HG03175 (cell line): Measurements from ENCODE around the gene ATP10A.
"Not testable (repeated sequence)": the region's sequence is repeated elsewhere in the genome, so short reads cannot be mapped to it uniquely, and the experiment has no call there.

Experiments
- ATAC-seq: cut with Tn5 transposase; IDR thresholded peaks from one replicate; pipeline ENCODE4 v1.9.1; 2021; ENCODE audit warnings: mild to moderate bottlenecking, moderate library complexity; ENCODE audit not compliant: unreplicated experiment

The ATP10A gene

GRCh38 chr15:25780479-25781255, 82.5 kb downstream of the ATP10A start:
- ATAC-seq: no peak

- ATAC-seq: no peak
Measured at GRCh38 chr15:25778161-25778560, 85.0 kb downstream of the ATP10A start.

- no peak for ATAC-seq
Measured at GRCh38 chr15:25777037-25777436, 86.1 kb downstream of the ATP10A start.

- ATAC-seq: no peak
Measured at GRCh38 chr15:25776071-25776746, 86.9 kb downstream of the ATP10A start.

GRCh38 chr15:25775317-25775912, 87.7 kb downstream of the ATP10A start:
- no peak for ATAC-seq

- ATAC-seq: no peak
Measured at GRCh38 chr15:25774871-25775270, 88.3 kb downstream of the ATP10A start.

DNA sequence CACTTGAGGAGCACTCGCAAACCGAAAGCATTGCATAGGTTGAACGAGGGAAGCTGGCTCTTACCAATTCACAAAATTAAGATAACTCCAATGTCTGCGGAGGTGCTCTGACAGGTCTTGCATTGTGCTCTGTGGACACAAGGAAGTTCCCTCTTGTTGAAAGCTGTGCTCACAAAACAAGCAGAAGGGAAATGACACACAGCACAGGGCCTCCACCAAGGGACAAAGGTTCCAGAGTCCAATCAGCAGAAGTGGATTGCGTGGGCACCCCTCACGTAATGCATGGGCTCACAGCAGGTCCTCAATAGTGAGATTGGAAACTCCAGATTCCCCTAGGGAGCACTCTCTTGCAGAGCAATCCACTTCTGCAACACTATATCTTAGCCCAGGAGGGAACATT, 89.9 kb downstream of the ATP10A start:
- no peak for ATAC-seq

DNA sequence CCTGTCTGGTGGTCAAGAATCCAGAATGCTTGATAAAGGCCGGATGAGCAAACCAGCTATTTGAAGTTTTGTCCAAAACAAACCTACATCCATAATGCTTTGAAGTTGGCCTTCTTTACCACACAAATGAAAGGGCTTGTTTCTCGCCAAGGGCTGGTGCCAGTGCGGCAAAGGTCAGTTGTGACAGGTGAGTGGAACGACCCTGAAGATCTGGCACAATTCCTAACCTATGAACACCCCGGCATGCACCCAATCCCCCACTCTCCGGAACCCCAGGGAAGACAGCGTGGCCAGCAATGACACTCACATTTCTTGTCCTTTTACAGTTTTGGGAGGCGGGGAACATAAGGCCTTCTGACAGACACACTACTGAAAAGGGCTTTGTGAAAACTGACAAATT, 90.6 kb downstream of the ATP10A start:
- no peak for ATAC-seq

GRCh38 chr15:25771736-25772135, 91.4 kb downstream of the ATP10A start:
- ATAC-seq: not testable (repeated sequence)

DNA sequence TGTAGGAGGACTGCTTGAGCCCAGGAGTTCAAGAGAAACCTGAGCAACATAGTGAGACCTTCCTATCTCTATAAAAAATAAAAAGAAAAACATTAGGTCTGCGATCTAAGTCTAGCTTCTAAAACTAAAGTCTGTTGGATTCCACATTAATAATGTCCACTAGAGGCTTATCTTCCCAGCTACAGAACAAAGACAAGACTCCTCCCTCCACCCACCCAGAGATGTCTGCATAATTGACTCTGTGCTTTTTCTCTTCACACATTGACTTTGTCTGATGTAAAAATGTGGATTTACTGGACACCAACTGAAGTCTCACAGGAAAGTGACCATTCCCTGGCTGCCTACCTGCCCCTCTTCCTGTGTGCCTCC, 91.8 kb downstream of the ATP10A start:
- no peak for ATAC-seq

GRCh38 chr15:25770618-25771337, 92.3 kb downstream of the ATP10A start:
- no peak for ATAC-seq

DNA sequence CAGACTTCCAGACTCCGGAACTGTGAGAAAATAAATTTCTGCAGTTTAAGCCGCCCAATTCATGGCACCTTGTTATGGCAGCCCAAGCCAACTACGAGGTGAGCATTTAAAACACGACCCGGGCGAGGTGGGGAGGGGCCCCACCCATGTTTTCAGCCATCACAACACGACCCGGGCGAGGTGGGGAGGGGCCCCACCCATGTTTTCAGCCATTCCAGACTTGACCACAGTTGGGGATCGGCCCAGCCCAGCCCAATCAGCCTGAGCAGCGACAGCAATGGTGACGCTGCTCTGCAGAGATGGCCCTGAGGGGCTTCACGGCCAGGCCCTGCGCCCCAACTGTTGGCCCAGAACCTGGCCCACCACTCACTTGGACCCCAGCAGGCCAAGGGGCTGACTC, 93.1 kb downstream of the ATP10A start:
- ATAC-seq: no peak

DNA sequence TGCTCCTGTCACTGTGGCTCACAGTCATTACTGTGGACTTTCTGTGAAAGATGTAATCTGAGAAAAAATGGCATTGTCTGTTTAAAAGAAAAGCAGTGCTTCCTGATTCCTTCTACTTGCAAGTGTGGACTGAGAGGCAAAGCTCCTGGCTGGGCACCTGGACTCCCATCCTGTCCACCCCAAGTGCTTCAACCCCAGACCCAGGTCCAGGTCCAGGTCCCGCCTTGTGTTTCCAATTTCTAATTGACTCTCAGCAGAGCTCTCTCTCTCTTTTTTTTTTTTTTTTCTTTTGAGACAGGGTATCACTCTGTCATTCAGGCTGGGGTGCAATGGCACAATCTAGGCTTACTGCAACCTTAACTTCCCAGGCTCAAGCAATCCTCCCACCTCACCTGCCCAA, 94.9 kb downstream of the ATP10A start:
- no peak for ATAC-seq

DNA sequence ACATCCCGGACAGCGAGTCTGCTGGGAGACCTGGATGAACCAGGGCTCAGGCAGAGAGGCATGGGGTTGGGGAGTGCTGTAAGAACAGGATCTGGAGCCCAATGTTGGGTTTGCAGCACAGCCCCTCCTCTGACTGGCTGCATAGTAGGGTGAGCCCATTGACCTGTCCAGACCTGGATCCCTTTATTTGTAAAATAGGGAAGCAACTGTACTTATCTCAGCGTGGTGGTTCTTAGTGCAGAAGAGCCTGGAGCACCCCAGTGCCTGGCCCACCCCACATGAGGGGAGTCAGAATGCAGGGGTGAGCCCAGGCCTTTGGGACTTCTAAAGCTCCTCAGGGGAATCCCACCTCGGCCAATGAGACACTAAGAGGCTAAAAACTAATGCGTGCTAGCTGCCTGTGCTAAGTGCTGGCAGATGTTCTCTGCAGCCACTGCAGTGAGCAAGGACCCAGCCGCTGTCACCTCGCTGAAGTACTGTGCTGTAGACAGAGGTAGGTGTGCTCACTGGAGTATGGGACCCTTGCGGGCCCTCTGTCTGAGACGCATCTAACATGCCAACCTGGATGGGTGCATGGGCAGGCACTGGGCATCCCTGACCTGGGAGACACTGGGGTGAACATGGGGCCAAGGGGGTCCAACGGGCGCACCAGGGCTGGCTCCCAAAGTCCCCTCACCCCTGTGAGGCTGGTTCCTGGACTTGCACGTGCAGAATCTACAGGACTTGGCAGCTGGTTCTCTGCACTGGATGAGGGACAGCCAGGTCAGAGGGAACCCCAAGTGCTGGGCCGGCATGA, 95.6 kb downstream of the ATP10A start:
- no peak for ATAC-seq

DNA sequence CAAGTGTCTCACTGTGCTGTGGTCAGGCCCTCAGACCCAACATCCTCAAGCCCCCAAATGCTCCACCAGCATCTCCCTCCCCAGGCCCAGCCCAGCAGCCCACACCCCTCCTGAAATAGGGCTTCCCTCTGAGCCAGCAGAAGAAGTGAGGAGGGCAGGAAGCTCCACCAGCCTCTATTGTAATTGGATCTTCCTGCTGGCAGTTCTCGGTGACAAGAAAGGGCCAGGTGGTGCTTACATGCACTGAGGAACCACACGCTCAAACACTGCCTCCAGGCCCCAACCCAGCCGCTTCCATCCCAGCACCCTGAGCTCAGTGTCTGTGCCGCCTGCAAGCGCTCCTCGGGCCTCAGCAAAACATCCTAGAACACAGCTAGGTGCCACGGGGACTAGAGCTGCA, 96.7 kb downstream of the ATP10A start:
- ATAC-seq: no peak

GRCh38 chr15:25764980-25765735, 98.0 kb downstream of the ATP10A start:
- no peak for ATAC-seq

- ATAC-seq: no peak
Measured at GRCh38 chr15:25763954-25764353, 99.2 kb downstream of the ATP10A start.

DNA sequence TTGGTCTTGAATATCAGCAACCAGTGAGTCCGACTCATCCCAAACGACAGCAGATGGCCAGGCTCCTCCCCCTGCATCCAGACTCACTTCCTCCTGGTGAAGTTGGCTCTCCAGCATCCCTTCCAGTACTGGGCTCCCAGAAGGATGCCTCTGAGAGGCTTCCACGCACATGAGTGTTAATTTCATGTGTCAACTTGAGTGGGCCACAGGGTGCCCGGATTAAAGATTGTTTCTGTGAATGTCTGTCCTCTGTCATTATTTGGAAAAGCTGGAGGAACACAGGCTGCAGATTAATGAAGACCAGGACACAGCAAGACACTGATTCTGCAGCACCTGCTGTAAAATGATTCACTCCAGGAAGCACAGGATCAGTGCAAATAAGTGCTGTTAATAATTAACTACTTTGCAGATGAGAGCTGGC, 99.8 kb downstream of the ATP10A start:
- ATAC-seq: no peak

- ATAC-seq: no peak
Measured at GRCh38 chr15:25761971-25762662, 101.0 kb downstream of the ATP10A start.
